Trophoblast cell (in vitro differentiated cells and primary cell): Measurements from ENCODE around the gene FAM83G.
"Not testable (repeated sequence)": the region's sequence is repeated elsewhere in the genome, so short reads cannot be mapped to it uniquely, and the experiment has no call there.

Source experiments
- DNase-seq, 2 donors: peaks; one replicate each; pipeline ENCODE4 v3.0.0-alpha.2; 2016
- H2AFZ ChIP-seq: 2 replicates; pipeline ENCODE4 v1.6.1; 2013; ENCODE audit warnings: low read length, moderate library complexity, mild to moderate bottlenecking; ENCODE audit not compliant: insufficient read depth, poor library complexity
- H2AK5ac ChIP-seq: 2 replicates; pipeline ENCODE4 v1.6.1; 2013; ENCODE audit warnings: mild to moderate bottlenecking, low read length
- H2BK120ac ChIP-seq: 2 replicates; pipeline ENCODE4 v1.6.1; 2013; ENCODE audit warnings: low read length, mild to moderate bottlenecking, moderate library complexity; ENCODE audit not compliant: insufficient read depth, poor library complexity
- H2BK12ac ChIP-seq: 2 replicates; pipeline ENCODE4 v1.6.1; 2013; ENCODE audit warnings: mild to moderate bottlenecking, low read length, moderate library complexity
- H2BK5ac ChIP-seq: 2 replicates; pipeline ENCODE4 v1.6.1; 2013; ENCODE audit warnings: low read length, low read depth, moderate library complexity, mild to moderate bottlenecking; ENCODE audit not compliant: poor library complexity
- H3K14ac ChIP-seq: 2 replicates; pipeline ENCODE4 v1.6.1; 2013; ENCODE audit warnings: mild to moderate bottlenecking, low read length
- H3K18ac ChIP-seq: 2 replicates; pipeline ENCODE4 v1.6.1; 2013; ENCODE audit warnings: mild to moderate bottlenecking, low read length
- H3K23ac ChIP-seq: 2 replicates; pipeline ENCODE4 v1.6.1; 2013; ENCODE audit warnings: low read length
- H3K27ac ChIP-seq: 2 replicates; pipeline ENCODE4 v1.5.1; 2013; ENCODE audit warnings: low read depth, mild to moderate bottlenecking, inconsistent platforms, low read length, moderate library complexity
- H3K27me3 ChIP-seq: 2 replicates; pipeline ENCODE4 v1.6.1; 2013; ENCODE audit warnings: inconsistent platforms, mild to moderate bottlenecking, low read length, moderate library complexity; ENCODE audit not compliant: insufficient read depth
- H3K36me3 ChIP-seq, 2 experiments: 1 replicate in 1 of 2; 2 replicates in 1 of 2; pipeline ENCODE4 v1.6.1; 2013; ENCODE audit warnings: low read length in 2 of 2, mild to moderate bottlenecking in 2 of 2, moderate library complexity in 1 of 2; ENCODE audit not compliant: insufficient read depth in 2 of 2, control insufficient read depth in 1 of 2
- H3K4ac ChIP-seq: 2 replicates; pipeline ENCODE4 v1.6.1; 2013; ENCODE audit warnings: low read depth, mild to moderate bottlenecking, low read length, moderate library complexity
- H3K4me1 ChIP-seq, 2 experiments: 1 replicate in 1 of 2; 2 replicates in 1 of 2; pipeline ENCODE4 v1.6.1; 2013; ENCODE audit warnings: low read length in 2 of 2, mild to moderate bottlenecking in 2 of 2, moderate library complexity in 1 of 2; ENCODE audit not compliant: insufficient read depth in 2 of 2, control insufficient read depth in 1 of 2
- H3K4me2 ChIP-seq: 2 replicates; pipeline ENCODE4 v1.6.1; 2013; ENCODE audit warnings: inconsistent platforms, mild to moderate bottlenecking, low read length, moderate library complexity
- H3K4me3 ChIP-seq: 2 replicates; pipeline ENCODE4 v1.5.1; 2013; ENCODE audit warnings: mild to moderate bottlenecking, low read depth, low read length, inconsistent platforms
- H3K79me1 ChIP-seq: one replicate; pipeline ENCODE4 v1.6.1; 2013; ENCODE audit warnings: low read length
- H3K79me2 ChIP-seq: 2 replicates; pipeline ENCODE4 v1.6.1; 2013; ENCODE audit warnings: low read length, mild to moderate bottlenecking; ENCODE audit not compliant: control insufficient read depth, insufficient read depth, poor library complexity
- H3K9ac ChIP-seq: 2 replicates; pipeline ENCODE4 v1.6.1; 2013; ENCODE audit warnings: mild to moderate bottlenecking, low read length
- H3K9me3 ChIP-seq: 2 replicates; pipeline ENCODE4 v1.6.1; 2013; ENCODE audit warnings: low read depth, mild to moderate bottlenecking, control low read depth, inconsistent platforms, low read length; ENCODE audit not compliant: insufficient read depth
- H4K12ac ChIP-seq: 2 replicates; pipeline ENCODE4 v1.6.1; 2013; ENCODE audit warnings: low read depth, mild to moderate bottlenecking, low read length, moderate library complexity
- H4K8ac ChIP-seq: 2 replicates; pipeline ENCODE4 v1.6.1; 2013; ENCODE audit warnings: low read depth, mild to moderate bottlenecking, low read length, moderate library complexity
- H4K91ac ChIP-seq: one replicate; pipeline ENCODE4 v1.6.1; 2013; ENCODE audit warnings: low read depth, mild to moderate bottlenecking, low read length, moderate library complexity
- WGBS: extraction: QIAGEN DNeasy Blood & Tissue Kit; methylation state at CpG from one replicate; pipeline ENCODE4 v1.1.7; 2013; ENCODE audit warnings: missing lambda C conversion rate; ENCODE audit not compliant: insufficient read length, insufficient coverage; ENCODE audit errors: extremely low coverage; 5-methylcytosine and 5-hydroxymethylcytosine counted together

Gene FAM83G

GRCh38 chr17:19036186-19036585, 31.6 kb upstream of the FAM83G start:
- not testable (repeated sequence) for H3K18ac ChIP-seq, H2BK5ac ChIP-seq, H3K4me3 ChIP-seq, H3K9ac ChIP-seq, H3K9me3 ChIP-seq, H3K27ac ChIP-seq, H3K23ac ChIP-seq, H2AK5ac ChIP-seq, H4K12ac ChIP-seq, H4K91ac ChIP-seq, DNase-seq, H3K79me1 ChIP-seq, H3K4me2 ChIP-seq, H3K14ac ChIP-seq, H4K8ac ChIP-seq, H3K27me3 ChIP-seq, H3K4ac ChIP-seq, H3K36me3 ChIP-seq, H2AFZ ChIP-seq, H2BK12ac ChIP-seq, H3K79me2 ChIP-seq, H2BK120ac ChIP-seq, H3K4me1 ChIP-seq
- no CpG with 5 or more reads among the region's 6 CpGs for WGBS

DNA sequence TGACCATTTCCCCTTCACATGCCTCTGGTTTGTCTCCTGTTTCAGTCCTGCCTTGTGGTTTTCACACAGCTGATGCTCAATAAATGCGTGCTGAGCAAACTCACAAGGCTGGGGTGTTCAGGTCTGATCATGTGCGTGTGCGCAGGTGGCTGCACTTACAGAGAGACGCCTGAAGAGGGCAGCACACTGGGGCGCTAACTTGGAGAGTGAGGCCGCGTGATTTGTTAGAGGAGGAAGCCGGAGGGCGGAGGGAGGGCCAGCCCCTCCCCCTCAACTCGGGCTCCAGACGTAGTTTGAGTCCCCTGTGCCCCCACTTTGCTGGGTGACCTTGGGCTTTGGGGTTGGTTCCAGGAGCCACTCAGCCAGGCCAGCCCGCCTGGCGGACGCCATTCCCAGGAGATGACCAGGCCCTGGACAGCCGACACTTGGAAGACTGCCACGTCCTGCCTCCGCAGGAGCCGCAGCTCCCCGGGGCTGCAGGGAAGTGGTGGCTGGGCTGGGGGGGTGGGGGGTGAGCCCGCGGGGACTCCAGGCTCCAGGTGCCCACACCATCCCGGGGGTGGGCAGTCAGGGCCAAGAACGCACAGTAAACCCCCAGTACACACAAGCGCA, 27.9 kb upstream of the FAM83G start:
- H4K8ac ChIP-seq, H3K14ac ChIP-seq: not testable (repeated sequence)
- no CpG with 5 or more reads among the region's 24 CpGs for WGBS

DNA sequence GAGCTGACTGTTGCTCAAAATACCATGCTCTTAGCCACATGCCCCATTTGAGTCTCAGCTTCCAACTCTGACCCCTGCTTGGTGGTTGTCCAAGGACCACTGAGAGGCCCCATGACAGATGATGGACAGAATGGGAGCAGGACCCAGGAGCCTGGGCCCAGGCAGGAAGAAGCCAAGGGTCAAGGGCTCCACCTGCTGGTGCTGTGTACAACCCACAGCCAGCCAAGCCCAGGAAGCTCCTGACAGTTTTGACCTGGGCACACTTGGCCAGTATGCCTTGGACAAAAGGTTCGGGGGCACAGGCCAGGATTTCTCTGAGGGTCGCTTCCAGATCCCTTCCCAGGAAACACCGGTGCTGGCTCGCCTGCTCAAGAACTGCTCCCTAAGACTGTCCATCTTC, 27.2 kb upstream of the FAM83G start:
- no CpG with 5 or more reads among the region's 4 CpGs for WGBS
- H2BK120ac ChIP-seq, H3K9ac ChIP-seq, H3K27ac ChIP-seq, H3K27me3 ChIP-seq, H3K4me2 ChIP-seq, H3K79me1 ChIP-seq, H3K4me1 ChIP-seq, H3K79me2 ChIP-seq, H4K8ac ChIP-seq, DNase-seq, H4K91ac ChIP-seq, H2AK5ac ChIP-seq, H3K14ac ChIP-seq, H3K4ac ChIP-seq, H2BK5ac ChIP-seq, H4K12ac ChIP-seq, H3K18ac ChIP-seq, H3K36me3 ChIP-seq, H2BK12ac ChIP-seq, H2AFZ ChIP-seq, H3K23ac ChIP-seq, H3K9me3 ChIP-seq, H3K4me3 ChIP-seq: not testable (repeated sequence)

More for the DNA sequence above, 27.9 kb upstream of the FAM83G start:
- not testable (repeated sequence) for H3K79me1 ChIP-seq, H2AK5ac ChIP-seq, H3K9ac ChIP-seq, H3K27ac ChIP-seq, H3K23ac ChIP-seq, H2BK12ac ChIP-seq, H2BK120ac ChIP-seq, H2BK5ac ChIP-seq, H2AFZ ChIP-seq, H4K12ac ChIP-seq, H3K36me3 ChIP-seq, H3K4me2 ChIP-seq, H3K18ac ChIP-seq, H3K4me1 ChIP-seq, H4K91ac ChIP-seq, H3K4ac ChIP-seq, H3K4me3 ChIP-seq, H3K9me3 ChIP-seq, DNase-seq, H3K27me3 ChIP-seq, H3K79me2 ChIP-seq

- not testable (repeated sequence) for H3K4ac ChIP-seq
Observed at GRCh38 chr17:19030771-19031449, 26.3 kb upstream of the FAM83G start.

More at GRCh38 chr17:19030771-19031449, 26.3 kb upstream of the FAM83G start:
- H2BK120ac ChIP-seq, H3K23ac ChIP-seq, DNase-seq, H3K9me3 ChIP-seq, H3K79me1 ChIP-seq, H3K18ac ChIP-seq, H3K27me3 ChIP-seq, H3K4me2 ChIP-seq, H3K4me3 ChIP-seq, H4K91ac ChIP-seq, H2BK5ac ChIP-seq, H2BK12ac ChIP-seq, H2AK5ac ChIP-seq, H4K12ac ChIP-seq, H4K8ac ChIP-seq, H3K9ac ChIP-seq, H3K27ac ChIP-seq, H3K4me1 ChIP-seq, H3K14ac ChIP-seq, H3K79me2 ChIP-seq, H2AFZ ChIP-seq, H3K36me3 ChIP-seq: not testable (repeated sequence)
- WGBS = no CpG with 5 or more reads among the region's 5 CpGs
